ENCODE data around the gene P2RX7. TPM values are rescaled to one million over a fixed set of nuclear protein-coding genes. Genes with fewer than 3 reads are reported as not detected.

Gene P2RX7
- total RNA-seq, 2 experiments from 2014 or later, result 0.13 to 0.48 TPM

DNA sequence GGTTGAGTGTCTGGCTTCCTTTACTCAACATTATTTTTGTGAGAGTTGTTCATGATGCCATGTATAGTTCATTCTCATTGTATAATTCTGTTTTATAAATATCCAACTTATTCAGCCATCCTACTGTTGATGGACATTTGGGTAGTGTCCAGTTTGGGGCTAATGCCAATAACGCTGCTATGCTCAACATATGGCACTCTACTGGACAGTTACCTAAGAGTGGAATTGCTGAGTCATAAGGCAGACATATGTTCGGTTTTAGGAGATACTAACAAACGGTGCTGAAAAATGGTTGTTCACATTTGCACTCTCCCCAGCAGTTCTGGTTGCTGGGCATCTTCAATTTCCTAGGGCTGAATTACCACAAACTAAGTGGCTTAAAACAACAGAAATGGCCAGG lies 48.5 kb downstream of the P2RX7 start:
- CTCF ChIA-PET (ENCODE audit: unreplicated experiment), result no interaction called here
- Histone ChIP-seq H3K9me2 (ENCODE audit: insufficient read depth, low read length) (no peaks in the 10 kb centered on the region), H3K4me2 (ENCODE audit: low read length) (no peak overlapping the region), H2AFZ (ENCODE audit: low read length) (no peak overlapping the region), H3K4me1 (ENCODE audit: insufficient read depth, low read length, poor library complexity, severe bottlenecking) (peaks cover 9% of the 10 kb centered on the region), H4K20me1 (ENCODE audit: insufficient read depth, low read length) (no peaks in the 10 kb centered on the region), H3K27ac (ENCODE audit: low read depth, low read length, poor library complexity, severe bottlenecking) (no peak overlapping the region), H3K79me2 (ENCODE audit: insufficient read depth, low read depth, low read length) (no peaks in the 10 kb centered on the region), H3K9me3 (ENCODE audit: low read length) (no peaks in the 10 kb centered on the region), H3K36me3 (ENCODE audit: insufficient read depth, low read length) (no peaks in the 10 kb centered on the region), H3K4me3 (ENCODE audit: low read depth, low read length, poor library complexity, severe bottlenecking) (no peak overlapping the region)
- intact Hi-C loops (cut with micrococcal nuclease; ENCODE audit: unreplicated experiment), result no loop called here
- no peak for DNase-seq (ENCODE audit: low spot score)
- no TSS peak for BruUV-seq (replicated peaks)
- POLR2A ChIA-PET, result no interaction called here
- TF ChIP-seq, protein P1, sequence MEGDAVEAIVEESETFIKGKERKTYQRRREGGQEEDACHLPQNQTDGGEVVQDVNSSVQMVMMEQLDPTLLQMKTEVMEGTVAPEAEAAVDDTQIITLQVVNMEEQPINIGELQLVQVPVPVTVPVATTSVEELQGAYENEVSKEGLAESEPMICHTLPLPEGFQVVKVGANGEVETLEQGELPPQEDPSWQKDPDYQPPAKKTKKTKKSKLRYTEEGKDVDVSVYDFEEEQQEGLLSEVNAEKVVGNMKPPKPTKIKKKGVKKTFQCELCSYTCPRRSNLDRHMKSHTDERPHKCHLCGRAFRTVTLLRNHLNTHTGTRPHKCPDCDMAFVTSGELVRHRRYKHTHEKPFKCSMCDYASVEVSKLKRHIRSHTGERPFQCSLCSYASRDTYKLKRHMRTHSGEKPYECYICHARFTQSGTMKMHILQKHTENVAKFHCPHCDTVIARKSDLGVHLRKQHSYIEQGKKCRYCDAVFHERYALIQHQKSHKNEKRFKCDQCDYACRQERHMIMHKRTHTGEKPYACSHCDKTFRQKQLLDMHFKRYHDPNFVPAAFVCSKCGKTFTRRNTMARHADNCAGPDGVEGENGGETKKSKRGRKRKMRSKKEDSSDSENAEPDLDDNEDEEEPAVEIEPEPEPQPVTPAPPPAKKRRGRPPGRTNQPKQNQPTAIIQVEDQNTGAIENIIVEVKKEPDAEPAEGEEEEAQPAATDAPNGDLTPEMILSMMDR (conservative IDR thresholded peaks at IDR 0.05; ENCODE audit: low read length), result no peak
- TF ChIP-seq EZH2phosphoT487 (IDR thresholded peaks at IDR 0.05; ENCODE audit: borderline replicate concordance, low read depth, low read length), result no peak

DNA sequence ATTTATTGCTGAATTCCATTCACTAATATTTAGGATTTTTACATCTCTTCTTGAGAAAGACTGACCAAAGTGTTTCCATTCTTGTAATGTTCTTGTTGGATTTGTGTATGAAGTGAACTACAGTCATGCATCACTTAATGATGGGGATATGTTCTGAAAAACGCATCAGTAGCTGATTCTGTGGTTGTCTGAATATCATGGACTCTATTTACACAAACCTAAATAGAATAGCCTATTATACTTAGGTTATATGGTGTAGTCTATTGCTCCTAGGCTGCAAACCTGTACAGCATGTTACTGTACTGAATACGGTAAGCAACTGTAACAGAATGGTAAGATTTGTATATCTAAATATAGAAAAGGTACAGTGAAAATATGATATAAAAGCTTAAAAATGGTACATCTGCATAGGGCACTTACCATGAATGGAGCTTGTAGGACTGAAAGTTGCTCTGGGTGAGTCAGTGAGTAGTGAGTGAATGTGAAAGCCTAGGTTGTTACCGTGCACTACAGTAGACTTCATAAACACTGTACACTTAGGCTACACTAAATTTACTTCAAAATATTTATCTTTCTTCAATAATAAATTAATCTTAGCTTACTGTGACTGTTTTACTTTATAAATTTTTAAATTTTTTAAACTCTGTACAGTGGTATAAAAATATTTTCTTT lies 49.7 kb downstream of the P2RX7 start:
- CTCF ChIA-PET (ENCODE audit: unreplicated experiment), result no interaction called here

GRCh38 chr12:121184425-121184824 lies 51.7 kb downstream of the P2RX7 start:
- no TSS peak for BruUV-seq (replicated peaks)
- no peak for DNase-seq (ENCODE audit: low spot score)
- Histone ChIP-seq H3K4me1 (ENCODE audit: insufficient read depth, low read length, poor library complexity, severe bottlenecking) (peaks cover 8% of the 10 kb centered on the region), H3K9me3 (ENCODE audit: low read length) (no peaks in the 10 kb centered on the region), H3K79me2 (ENCODE audit: insufficient read depth, low read depth, low read length) (no peaks in the 10 kb centered on the region), H3K36me3 (ENCODE audit: insufficient read depth, low read length) (no peaks in the 10 kb centered on the region), H3K4me2 (ENCODE audit: low read length) (no peak overlapping the region), H3K9me2 (ENCODE audit: insufficient read depth, low read length) (no peaks in the 10 kb centered on the region), H4K20me1 (ENCODE audit: insufficient read depth, low read length) (no peaks in the 10 kb centered on the region), H3K27ac (ENCODE audit: low read depth, low read length, poor library complexity, severe bottlenecking) (no peak overlapping the region), H3K4me3 (ENCODE audit: low read depth, low read length, poor library complexity, severe bottlenecking) (no peak overlapping the region), H2AFZ (ENCODE audit: low read length) (no peak overlapping the region)
- intact Hi-C loops (cut with micrococcal nuclease; ENCODE audit: unreplicated experiment), result no loop called here
- TF ChIP-seq, protein P1 (conservative IDR thresholded peaks at IDR 0.05; ENCODE audit: low read length), result no peak
- no peak for TF ChIP-seq EZH2phosphoT487 (IDR thresholded peaks at IDR 0.05; ENCODE audit: borderline replicate concordance, low read depth, low read length)
- ChIA-PET POLR2A (no interaction called here), CTCF (ENCODE audit: unreplicated experiment) (no interaction called here)

More for the DNA sequence above, 49.7 kb downstream of the P2RX7 start:
- Histone ChIP-seq H3K4me1 (ENCODE audit: insufficient read depth, low read length, poor library complexity, severe bottlenecking) (peaks cover 8% of the 10 kb centered on the region), H4K20me1 (ENCODE audit: insufficient read depth, low read length) (no peaks in the 10 kb centered on the region), H3K79me2 (ENCODE audit: insufficient read depth, low read depth, low read length) (no peaks in the 10 kb centered on the region), H3K4me2 (ENCODE audit: low read length) (no peak overlapping the region), H3K9me2 (ENCODE audit: insufficient read depth, low read length) (no peaks in the 10 kb centered on the region), H3K9me3 (ENCODE audit: low read length) (no peaks in the 10 kb centered on the region), H3K27ac (ENCODE audit: low read depth, low read length, poor library complexity, severe bottlenecking) (no peak overlapping the region), H3K36me3 (ENCODE audit: insufficient read depth, low read length) (no peaks in the 10 kb centered on the region), H3K4me3 (ENCODE audit: low read depth, low read length, poor library complexity, severe bottlenecking) (no peak overlapping the region), H2AFZ (ENCODE audit: low read length) (no peak overlapping the region)
- POLR2A ChIA-PET, result interaction anchor here (0.6 to 0.8 kb wide), 2 partner anchors 51 to 1645 kb away, joined by 3 read pairs; no protein-coding TSS in a partner anchor
- intact Hi-C loops (cut with micrococcal nuclease; ENCODE audit: unreplicated experiment), result no loop called here
- no TSS peak for BruUV-seq (replicated peaks)
- no peak for DNase-seq (ENCODE audit: low spot score)
- TF ChIP-seq EZH2phosphoT487 (IDR thresholded peaks at IDR 0.05; ENCODE audit: borderline replicate concordance, low read depth, low read length), result no peak
- TF ChIP-seq, protein P1 (conservative IDR thresholded peaks at IDR 0.05; ENCODE audit: low read length), result no peak
